Measurements from ENCODE around the gene EXOC3L1.

EXOC3L1 gene

GRCh38 chr16:67147437-67148140 is 42.3 kb downstream of the EXOC3L1 start:
- no peak for DNase-seq (ENCODE audit: low read depth, low spot score)

- no peak for DNase-seq (ENCODE audit: low read depth, low spot score)
Observed at GRCh38 chr16:67146523-67147357, 43.2 kb downstream of the EXOC3L1 start.

- DNase-seq (ENCODE audit: low read depth, low spot score), result no peak
Observed at GRCh38 chr16:67145746-67146145, 44.2 kb downstream of the EXOC3L1 start.

DNA sequence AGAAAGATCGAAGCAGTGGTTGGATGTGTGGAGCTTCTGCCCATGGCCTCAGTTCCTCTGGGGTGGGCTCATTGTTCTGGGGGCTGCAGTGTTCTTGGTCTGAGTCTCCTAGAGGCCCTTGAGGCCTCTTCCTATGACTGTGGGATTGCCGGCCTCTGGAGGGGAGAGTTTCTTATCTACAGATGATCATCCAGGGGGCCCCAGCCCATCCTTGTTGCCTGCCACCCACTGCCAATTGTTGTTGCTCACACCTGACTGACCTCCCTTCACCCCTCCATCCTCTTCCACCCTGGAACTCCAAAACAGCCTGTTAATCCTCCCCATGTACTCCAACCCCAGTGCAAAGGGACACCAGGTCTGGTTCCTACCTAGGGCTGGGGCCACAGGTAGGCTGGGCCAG is 45.0 kb downstream of the EXOC3L1 start:
- DNase-seq (ENCODE audit: low read depth, low spot score), result no peak

DNA sequence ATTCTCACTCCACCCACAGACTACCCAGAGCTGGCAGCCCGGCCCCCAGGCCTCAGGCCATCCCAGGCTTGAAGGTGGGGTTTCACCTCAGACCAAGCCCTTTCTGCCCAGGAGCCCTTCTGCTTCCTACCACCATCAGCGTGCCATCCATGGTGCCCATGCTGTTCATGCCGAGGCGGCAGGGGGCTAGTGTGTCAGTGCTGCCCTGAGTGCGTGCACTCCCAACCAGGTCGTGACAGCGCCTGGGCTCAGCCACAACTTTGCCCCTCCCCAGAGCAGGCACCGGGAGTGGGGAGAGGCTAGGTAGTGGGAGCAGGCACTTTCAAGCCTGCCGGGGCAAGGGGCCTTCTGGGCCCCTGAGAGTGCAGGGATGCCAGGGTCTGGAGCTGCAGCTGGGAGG is 47.6 kb downstream of the EXOC3L1 start:
- no peak for DNase-seq (ENCODE audit: low read depth, low spot score)

- DNase-seq (ENCODE audit: low read depth, low spot score), result no peak
Observed at GRCh38 chr16:67141391-67141790, 48.5 kb downstream of the EXOC3L1 start.

DNA sequence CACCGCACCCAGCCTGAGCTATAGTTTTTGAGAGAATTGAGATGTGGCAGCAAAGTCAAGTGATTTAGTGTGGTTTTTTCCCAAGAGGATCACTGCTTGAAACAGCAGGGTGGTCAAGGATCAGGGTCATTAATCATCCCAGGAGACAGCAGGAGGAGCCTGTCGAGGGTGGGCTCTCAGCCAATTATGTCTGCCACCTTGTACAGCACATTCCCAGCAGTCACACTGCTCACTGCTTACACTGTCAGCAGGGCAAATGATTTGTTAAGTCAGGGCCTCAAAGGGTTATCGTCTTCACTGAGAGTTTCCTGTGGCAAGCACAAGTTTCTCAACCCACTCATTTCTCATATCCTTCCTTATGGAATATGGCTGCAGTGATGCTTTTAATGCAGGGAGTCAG is 52.3 kb downstream of the EXOC3L1 start:
- no peak for DNase-seq (ENCODE audit: low read depth, low spot score)
